SK-N-SH treated with all-trans-retinoic acid at 6 μM for 48 hours (cell line): ENCODE data around the gene CTXN2.

ENCODE experiments used
- ATAC-seq: fragments of 200-7000 bp; cut with Tn5 transposase; 3 replicates; pipeline ENCODE4 v1.9.1; 2020; ENCODE audit warnings: mild to moderate bottlenecking, moderate library complexity
- ARNTL ChIP-seq: fragments of 450-650 bp; formaldehyde crosslinking; IDR thresholded peaks from 2 replicates; pipeline ENCODE4 v1.5.0; 2020; ENCODE audit warnings: low read depth, mild to moderate bottlenecking, moderate library complexity, borderline replicate concordance
- BACH2 ChIP-seq: fragments of 250-450 bp; sonication (Bioruptor Pico); IDR thresholded peaks from 2 replicates; pipeline ENCODE4 v1.9.0; 2021; ENCODE audit warnings: mild to moderate bottlenecking, borderline replicate concordance
- CSDC2 ChIP-seq: fragments of 250-450 bp; sonication (Bioruptor Pico); IDR thresholded peaks from 2 replicates; pipeline ENCODE4 v1.5.0; 2020; ENCODE audit warnings: mild to moderate bottlenecking, moderate library complexity
- CSRNP3 ChIP-seq: fragments of 250-450 bp; sonication (Bioruptor Pico); IDR thresholded peaks from 2 replicates; pipeline ENCODE4 v1.5.1; 2021; ENCODE audit warnings: mild to moderate bottlenecking, moderate library complexity
- ESRRG ChIP-seq: fragments of 250-450 bp; sonication (Bioruptor Pico); IDR thresholded peaks from 2 replicates; pipeline ENCODE4 v1.6.1; 2021; ENCODE audit warnings: mild to moderate bottlenecking
- GLIS3 ChIP-seq: fragments of 250-450 bp; sonication (Bioruptor Pico); IDR thresholded peaks from 2 replicates; pipeline ENCODE4 v1.5.0; 2020; ENCODE audit warnings: mild to moderate bottlenecking, moderate library complexity
- ISL1 ChIP-seq: fragments of 250-450 bp; sonication (Bioruptor Pico); IDR thresholded peaks from 2 replicates; pipeline ENCODE4 v2.1.2; 2022; ENCODE audit warnings: mild to moderate bottlenecking, moderate library complexity
- OSR1 ChIP-seq: fragments of 250-450 bp; sonication (Bioruptor Pico); IDR thresholded peaks from 2 replicates; pipeline ENCODE4 v1.8.0; 2022; ENCODE audit warnings: moderate library complexity, mild to moderate bottlenecking, inconsistent platforms
- PATZ1 ChIP-seq: fragments of 250-450 bp; sonication (Bioruptor Pico); IDR thresholded peaks from 2 replicates; pipeline ENCODE4 v1.8.0; 2020; ENCODE audit warnings: mild to moderate bottlenecking, moderate library complexity, borderline replicate concordance
- POU6F1 ChIP-seq: fragments of 250-450 bp; sonication (Bioruptor Pico); IDR thresholded peaks from 2 replicates; pipeline ENCODE4 v1.8.0; 2021; ENCODE audit warnings: low read depth, mild to moderate bottlenecking, moderate library complexity, borderline replicate concordance
- SNAI2 ChIP-seq: fragments of 250-450 bp; sonication (Bioruptor Pico); IDR thresholded peaks from 2 replicates; pipeline ENCODE4 v1.5.0; 2020; ENCODE audit warnings: mild to moderate bottlenecking, moderate library complexity
- TCF4 ChIP-seq: fragments of 250-450 bp; sonication (Bioruptor Pico); IDR thresholded peaks from 2 replicates; pipeline ENCODE4 v1.8.0; 2021; ENCODE audit warnings: mild to moderate bottlenecking, moderate library complexity, borderline replicate concordance
- TOX ChIP-seq: fragments of 250-450 bp; sonication (Bioruptor Pico); IDR thresholded peaks from 2 replicates; pipeline ENCODE4 v1.8.0; 2021; ENCODE audit warnings: mild to moderate bottlenecking, moderate library complexity, borderline replicate concordance
- ZFP3 ChIP-seq: fragments of 250-450 bp; sonication (Bioruptor Pico); IDR thresholded peaks from 2 replicates; pipeline ENCODE4 v1.5.0; 2020; ENCODE audit warnings: mild to moderate bottlenecking, moderate library complexity
- ZFP30 ChIP-seq: fragments of 450-650 bp; formaldehyde crosslinking; IDR thresholded peaks from 2 replicates; pipeline ENCODE4 v1.5.0; 2022; ENCODE audit warnings: mild to moderate bottlenecking, moderate library complexity
- ZNF565 ChIP-seq: fragments of 450-650 bp; formaldehyde crosslinking; conservative IDR thresholded peaks from 2 replicates; pipeline ENCODE4 v1.5.0; 2020; ENCODE audit warnings: low read depth, mild to moderate bottlenecking, moderate library complexity
- ZNF70 ChIP-seq: fragments of 450-650 bp; formaldehyde crosslinking; IDR thresholded peaks from 2 replicates; pipeline ENCODE4 v1.5.0; 2020; ENCODE audit warnings: mild to moderate bottlenecking, moderate library complexity
- ZNF8 ChIP-seq: fragments of 450-650 bp; formaldehyde crosslinking; IDR thresholded peaks from 2 replicates; pipeline ENCODE4 v1.5.0; 2020; ENCODE audit warnings: mild to moderate bottlenecking, moderate library complexity

The CTXN2 gene

GRCh38 chr15:48225771-48226170, 34.3 kb downstream of the CTXN2 start:
- no peak for TF ChIP-seq SNAI2 (CRISPR knock-in tag)
- no peak for TF ChIP-seq CSRNP3 (CRISPR knock-in tag)
- TF ChIP-seq BACH2 (CRISPR knock-in tag), result no peak
- TF ChIP-seq ZNF565 (CRISPR knock-in tag), result no peak
- no peak for TF ChIP-seq ZFP3 (CRISPR knock-in tag)
- no peak for TF ChIP-seq OSR1 (CRISPR knock-in tag)
- TF ChIP-seq PATZ1 (CRISPR knock-in tag), result no peak
- no peak for ATAC-seq

- no peak for ATAC-seq
- no peak for TF ChIP-seq ESRRG (CRISPR knock-in tag)
- TF ChIP-seq POU6F1 (CRISPR knock-in tag), result no peak
- no peak for TF ChIP-seq TCF4 (CRISPR knock-in tag)
- no peak for TF ChIP-seq TOX (CRISPR knock-in tag)
- no peak for TF ChIP-seq CSDC2 (CRISPR knock-in tag)
Measured at GRCh38 chr15:48230498-48230897, 39.0 kb downstream of the CTXN2 start.

- ATAC-seq, result no peak
- TF ChIP-seq ESRRG (CRISPR knock-in tag) (no peak), ZFP3 (CRISPR knock-in tag) (no peak), SNAI2 (CRISPR knock-in tag) (no peak), ARNTL (no peak), OSR1 (CRISPR knock-in tag) (no peak), ZNF70 (no peak), TOX (CRISPR knock-in tag) (no peak), ZNF8 (no peak), GLIS3 (CRISPR knock-in tag) (no peak), CSRNP3 (CRISPR knock-in tag) (no peak), ISL1 (CRISPR knock-in tag) (no peak), PATZ1 (CRISPR knock-in tag) (no peak), POU6F1 (CRISPR knock-in tag) (no peak), ZFP30 (CRISPR knock-in tag) (no peak), BACH2 (CRISPR knock-in tag) (no peak)
- TF ChIP-seq, all 23 proteins: peak for 0
Measured at GRCh38 chr15:48233246-48233645, 41.8 kb downstream of the CTXN2 start.

- TF ChIP-seq POU6F1 (CRISPR knock-in tag), result no peak
- no peak for TF ChIP-seq BACH2 (CRISPR knock-in tag)
- TF ChIP-seq CSDC2 (CRISPR knock-in tag), result no peak
- TF ChIP-seq ZNF565 (CRISPR knock-in tag), result no peak
- no peak for TF ChIP-seq TCF4 (CRISPR knock-in tag)
Measured at GRCh38 chr15:48239334-48239733, 47.9 kb downstream of the CTXN2 start.

More at GRCh38 chr15:48239334-48239733, 47.9 kb downstream of the CTXN2 start:
- no peak for ATAC-seq
